Measurements from ENCODE around the gene PCBP2.

The PCBP2 gene

DNA sequence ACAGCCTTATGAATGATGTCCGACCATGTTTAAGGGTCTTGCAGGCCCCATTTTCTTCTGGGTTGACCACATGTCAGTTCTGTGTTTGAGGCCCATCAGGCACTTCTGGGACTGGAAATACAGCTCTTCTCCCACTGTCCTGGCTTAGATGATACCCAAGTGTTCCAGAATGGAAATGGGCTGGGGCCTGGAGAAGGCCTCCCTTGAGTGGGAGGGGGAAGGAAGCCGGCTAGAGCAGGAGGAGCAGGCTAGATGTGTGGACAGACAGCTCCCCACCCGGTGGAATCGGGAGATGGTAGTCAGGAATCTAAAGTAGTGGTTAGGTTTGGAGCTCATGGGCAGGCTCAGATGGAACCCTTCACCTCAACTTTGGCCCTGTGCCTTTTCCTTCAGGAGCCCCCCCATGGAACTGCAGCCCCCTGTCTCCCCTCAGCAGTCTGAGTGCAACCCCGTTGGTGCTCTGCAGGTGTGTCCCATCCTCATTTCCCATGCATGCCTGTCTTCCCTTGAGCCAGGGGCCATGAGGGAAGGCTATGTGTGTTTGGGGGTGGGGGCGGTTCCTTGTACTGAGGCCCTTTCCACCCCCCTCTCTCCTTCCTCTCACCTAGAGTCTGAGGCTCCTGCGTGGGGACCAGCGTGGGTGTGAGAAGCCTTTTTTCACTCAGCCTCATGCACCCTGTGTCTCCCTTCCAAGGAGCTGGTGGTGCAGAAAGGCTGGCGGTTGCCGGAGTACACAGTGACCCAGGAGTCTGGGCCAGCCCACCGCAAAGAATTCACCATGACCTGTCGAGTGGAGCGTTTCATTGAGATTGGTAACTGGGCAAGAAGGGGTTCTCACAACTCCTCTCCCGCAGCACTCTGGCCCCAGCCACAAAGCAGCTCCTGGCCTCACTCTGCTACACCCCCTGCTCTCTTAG, 52.4 kb downstream of the PCBP2 start:
- Histone ChIP-seq H3K79me2 (ENCODE audit: control insufficient read depth, insufficient read depth, low read length) (peaks cover 7% of the 10 kb centered on the region), H2BK120ac (ENCODE audit: low read depth, low read length) (no peak overlapping the region), H3K9ac (ENCODE audit: low read length) (no peak overlapping the region), H3K23ac (ENCODE audit: low read length) (no peak overlapping the region), H3K27me3 (ENCODE audit: insufficient read depth, low read length, poor library complexity) (no peaks in the 10 kb centered on the region), H3K4me2 (ENCODE audit: low read length) (no peak overlapping the region), H4K5ac (ENCODE audit: low read length) (no peak overlapping the region), H3K4me1 (ENCODE audit: control insufficient read depth, low read depth, low read length) (peaks cover 8% of the 10 kb centered on the region), H2BK15ac (replicated peaks; ENCODE audit: low read depth) (no peak overlapping the region), H3K36me3 (ENCODE audit: control insufficient read depth, insufficient read depth, low read length) (no peaks in the 10 kb centered on the region), H4K8ac (ENCODE audit: low read depth, low read length) (no peak overlapping the region), H3K4ac (ENCODE audit: low read depth, low read length) (no peak overlapping the region), H3K18ac (ENCODE audit: low read length) (no peak overlapping the region), H3K27ac (ENCODE audit: low read depth, low read length) (no peak overlapping the region), H2AK5ac (ENCODE audit: low read length) (no peak overlapping the region), H3K56ac (ENCODE audit: low read length) (no peak overlapping the region), H2BK5ac (ENCODE audit: low read length) (no peak overlapping the region), H3K4me3 (ENCODE audit: low read length) (no peak overlapping the region), H3K79me1 (ENCODE audit: low read length) (peaks cover 9% of the 10 kb centered on the region)
- DNase-seq = no peak
- no CpG with 5 or more reads among the region's 14 CpGs for WGBS (ENCODE audit: extremely low coverage, insufficient coverage, low lambda C conversion rate)

DNA sequence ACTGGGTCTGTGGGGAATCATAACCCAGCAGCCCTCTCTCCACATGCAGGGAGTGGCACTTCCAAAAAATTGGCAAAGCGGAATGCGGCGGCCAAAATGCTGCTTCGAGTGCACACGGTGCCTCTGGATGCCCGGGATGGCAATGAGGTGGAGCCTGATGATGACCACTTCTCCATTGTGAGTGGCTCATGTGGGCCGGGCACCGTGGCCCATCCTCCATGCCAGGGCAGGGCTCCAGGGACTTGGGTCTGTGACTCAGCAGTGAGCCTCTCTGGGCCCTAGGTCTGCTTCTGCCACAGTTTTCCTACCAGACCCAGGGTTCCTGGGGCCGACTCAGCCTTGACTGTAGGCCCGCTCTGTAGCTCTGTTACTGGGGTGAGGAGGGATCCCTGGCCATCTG, 53.2 kb downstream of the PCBP2 start:
- Histone ChIP-seq H3K27me3 (ENCODE audit: insufficient read depth, low read length, poor library complexity) (no peaks in the 10 kb centered on the region), H3K56ac (ENCODE audit: low read length) (no peak overlapping the region)

DNA sequence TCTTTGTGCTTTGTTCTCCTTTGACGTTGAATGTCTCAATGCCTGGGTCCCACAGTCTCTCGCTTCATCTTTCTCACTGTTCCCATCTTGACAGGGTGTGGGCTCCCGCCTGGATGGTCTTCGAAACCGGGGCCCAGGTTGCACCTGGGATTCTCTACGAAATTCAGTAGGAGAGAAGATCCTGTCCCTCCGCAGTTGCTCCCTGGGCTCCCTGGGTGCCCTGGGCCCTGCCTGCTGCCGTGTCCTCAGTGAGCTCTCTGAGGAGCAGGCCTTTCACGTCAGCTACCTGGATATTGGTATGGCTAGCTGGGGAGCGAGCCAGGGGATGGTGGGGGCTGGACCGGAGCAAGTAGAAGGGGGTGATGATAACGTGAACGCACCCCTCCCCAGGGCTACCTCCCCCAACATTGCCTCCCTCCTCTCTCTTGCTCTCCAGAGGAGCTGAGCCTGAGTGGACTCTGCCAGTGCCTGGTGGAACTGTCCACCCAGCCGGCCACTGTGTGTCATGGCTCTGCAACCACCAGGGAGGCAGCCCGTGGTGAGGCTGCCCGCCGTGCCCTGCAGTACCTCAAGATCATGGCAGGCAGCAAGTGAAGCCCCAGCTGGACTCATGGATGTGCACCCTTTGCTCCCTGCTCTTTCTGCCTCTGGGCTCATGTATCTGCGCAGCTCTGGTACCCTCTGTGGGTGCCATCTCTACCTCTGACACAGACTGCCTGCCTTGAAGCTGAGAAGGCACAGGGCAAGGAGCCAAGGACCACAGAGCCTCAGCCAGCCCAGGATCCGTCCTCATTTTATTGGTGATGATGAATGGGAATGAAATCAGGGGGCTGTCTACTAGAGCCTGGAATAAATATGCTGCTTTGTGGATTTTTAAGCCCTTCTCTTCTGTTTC, 53.9 kb downstream of the PCBP2 start:
- H3K27me3 ChIP-seq (ENCODE audit: insufficient read depth, low read length, poor library complexity) = no peaks in the 10 kb centered on the region
- no peak overlapping the region for H3K18ac ChIP-seq (ENCODE audit: low read length)
- no peak overlapping the region for H2BK120ac ChIP-seq (ENCODE audit: low read depth, low read length)
- peaks cover 8% of the 10 kb centered on the region for H3K4me1 ChIP-seq (ENCODE audit: control insufficient read depth, low read depth, low read length)
- no peak overlapping the region for H3K23ac ChIP-seq (ENCODE audit: low read length)
- H3K36me3 ChIP-seq (ENCODE audit: control insufficient read depth, insufficient read depth, low read length) = no peaks in the 10 kb centered on the region
- H2BK5ac ChIP-seq (ENCODE audit: low read length) = no peak overlapping the region
- H3K79me2 ChIP-seq (ENCODE audit: control insufficient read depth, insufficient read depth, low read length) = peaks cover 7% of the 10 kb centered on the region
- no peak overlapping the region for H3K9ac ChIP-seq (ENCODE audit: low read length)
- no peak overlapping the region for H3K27ac ChIP-seq (ENCODE audit: low read depth, low read length)
- no peak overlapping the region for H4K8ac ChIP-seq (ENCODE audit: low read depth, low read length)
- H3K4ac ChIP-seq (ENCODE audit: low read depth, low read length) = no peak overlapping the region
- DNase-seq = no peak
- H3K4me3 ChIP-seq (ENCODE audit: low read length) = no peak overlapping the region
- no CpG with 5 or more reads among the region's 19 CpGs for WGBS (ENCODE audit: extremely low coverage, insufficient coverage, low lambda C conversion rate)
- no peak overlapping the region for H3K4me2 ChIP-seq (ENCODE audit: low read length)
- H2BK15ac ChIP-seq (replicated peaks; ENCODE audit: low read depth) = no peak overlapping the region
- H3K79me1 ChIP-seq (ENCODE audit: low read length) = peaks cover 9% of the 10 kb centered on the region
- H4K5ac ChIP-seq (ENCODE audit: low read length) = no peak overlapping the region
- no peak overlapping the region for H3K56ac ChIP-seq (ENCODE audit: low read length)
- no peak overlapping the region for H2AK5ac ChIP-seq (ENCODE audit: low read length)

More for the DNA sequence above, 53.2 kb downstream of the PCBP2 start:
- Histone ChIP-seq H2BK5ac (ENCODE audit: low read length) (no peak overlapping the region), H2AK5ac (ENCODE audit: low read length) (no peak overlapping the region), H3K4me2 (ENCODE audit: low read length) (no peak overlapping the region), H4K5ac (ENCODE audit: low read length) (no peak overlapping the region), H4K8ac (ENCODE audit: low read depth, low read length) (no peak overlapping the region), H3K23ac (ENCODE audit: low read length) (no peak overlapping the region), H3K4ac (ENCODE audit: low read depth, low read length) (no peak overlapping the region), H2BK120ac (ENCODE audit: low read depth, low read length) (no peak overlapping the region), H3K18ac (ENCODE audit: low read length) (no peak overlapping the region), H3K36me3 (ENCODE audit: control insufficient read depth, insufficient read depth, low read length) (no peaks in the 10 kb centered on the region), H3K79me1 (ENCODE audit: low read length) (peaks cover 9% of the 10 kb centered on the region), H3K27ac (ENCODE audit: low read depth, low read length) (no peak overlapping the region), H3K4me3 (ENCODE audit: low read length) (no peak overlapping the region), H3K9ac (ENCODE audit: low read length) (no peak overlapping the region), H3K79me2 (ENCODE audit: control insufficient read depth, insufficient read depth, low read length) (peaks cover 7% of the 10 kb centered on the region), H3K4me1 (ENCODE audit: control insufficient read depth, low read depth, low read length) (peaks cover 8% of the 10 kb centered on the region), H2BK15ac (replicated peaks; ENCODE audit: low read depth) (no peak overlapping the region)
- DNase-seq = no peak
- WGBS (ENCODE audit: extremely low coverage, insufficient coverage, low lambda C conversion rate) = no CpG with 5 or more reads among the region's 10 CpGs

DNA sequence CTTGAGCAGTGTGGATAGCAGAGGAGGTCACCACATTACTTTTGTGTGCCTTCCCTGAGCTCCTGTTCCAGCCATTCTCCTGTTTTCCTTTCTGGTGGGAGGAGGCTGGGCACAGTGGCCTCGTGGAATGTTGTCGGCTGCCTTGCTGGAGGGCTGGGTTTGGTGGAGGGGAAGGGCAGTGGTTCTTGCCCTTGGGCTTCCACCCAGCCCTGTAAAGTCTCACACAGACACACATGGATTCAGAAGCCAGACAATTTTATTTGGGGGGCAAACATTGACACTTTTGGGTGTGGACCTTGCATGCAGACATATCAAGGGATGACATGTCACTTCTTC, 54.5 kb downstream of the PCBP2 start:
- WGBS (ENCODE audit: extremely low coverage, insufficient coverage, low lambda C conversion rate) = no CpG with 5 or more reads among the region's 2 CpGs
- H3K79me2 ChIP-seq (ENCODE audit: control insufficient read depth, insufficient read depth, low read length) = peaks cover 7% of the 10 kb centered on the region
- no peaks in the 10 kb centered on the region for H3K27me3 ChIP-seq (ENCODE audit: insufficient read depth, low read length, poor library complexity)
- H2BK120ac ChIP-seq (ENCODE audit: low read depth, low read length) = no peak overlapping the region
- H3K4me1 ChIP-seq (ENCODE audit: control insufficient read depth, low read depth, low read length) = peaks cover 8% of the 10 kb centered on the region
- no peaks in the 10 kb centered on the region for H3K36me3 ChIP-seq (ENCODE audit: control insufficient read depth, insufficient read depth, low read length)
- H2BK15ac ChIP-seq (replicated peaks; ENCODE audit: low read depth) = no peak overlapping the region
- no peak overlapping the region for H4K5ac ChIP-seq (ENCODE audit: low read length)
- H2BK5ac ChIP-seq (ENCODE audit: low read length) = no peak overlapping the region
- DNase-seq = no peak
- no peak overlapping the region for H3K4me3 ChIP-seq (ENCODE audit: low read length)
- no peak overlapping the region for H3K27ac ChIP-seq (ENCODE audit: low read depth, low read length)
- H3K9ac ChIP-seq (ENCODE audit: low read length) = no peak overlapping the region
- H3K23ac ChIP-seq (ENCODE audit: low read length) = no peak overlapping the region
- H3K4me2 ChIP-seq (ENCODE audit: low read length) = no peak overlapping the region
- no peak overlapping the region for H3K4ac ChIP-seq (ENCODE audit: low read depth, low read length)
- H3K79me1 ChIP-seq (ENCODE audit: low read length) = peaks cover 9% of the 10 kb centered on the region
- H3K56ac ChIP-seq (ENCODE audit: low read length) = no peak overlapping the region
- H2AK5ac ChIP-seq (ENCODE audit: low read length) = no peak overlapping the region
- H4K8ac ChIP-seq (ENCODE audit: low read depth, low read length) = no peak overlapping the region
- H3K18ac ChIP-seq (ENCODE audit: low read length) = no peak overlapping the region

DNA sequence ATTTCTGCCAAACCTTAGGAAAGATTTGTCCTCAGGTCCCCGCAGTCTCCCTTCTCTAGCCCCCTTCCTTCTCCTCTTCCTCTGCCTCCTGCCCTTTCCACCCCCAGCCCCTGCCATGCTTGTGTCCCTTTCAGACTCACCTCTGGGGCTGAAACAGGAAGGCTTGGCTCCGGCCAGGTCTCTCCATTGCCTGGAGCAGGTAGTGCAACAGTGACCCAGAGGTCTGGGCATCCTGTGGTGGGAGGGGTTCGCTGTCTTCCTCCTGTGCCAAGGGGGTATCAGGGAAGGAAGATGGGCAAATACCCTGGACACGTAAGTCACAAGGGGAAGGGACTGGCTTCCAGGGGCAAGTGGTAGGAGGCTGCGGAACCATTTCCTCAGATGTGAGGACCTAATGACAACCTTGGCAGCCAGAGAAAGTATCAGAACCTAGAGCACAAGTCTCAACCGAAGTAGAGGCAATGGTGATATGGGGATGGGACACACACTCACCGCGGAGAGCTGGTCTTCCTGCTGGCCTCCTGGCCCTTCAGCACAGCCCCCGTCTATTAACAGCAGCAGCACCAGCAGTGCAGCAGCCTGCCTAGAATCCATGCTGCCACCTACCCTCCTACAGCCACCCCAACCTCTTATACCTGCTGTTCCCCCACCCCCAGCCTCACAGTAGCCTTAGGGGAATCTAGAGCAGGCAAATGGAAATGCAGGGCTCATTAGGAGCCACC, 55.1 kb downstream of the PCBP2 start, which contains the start of gene NPFF:
Gene NPFF (minus strand): TSS at position 604 of the 722 bp plus-strand sequence. CDS start 10 bp downstream, at position 594.
- DNase-seq = no peak
- Histone ChIP-seq H3K4me1 (ENCODE audit: control insufficient read depth, low read depth, low read length) (peaks cover 2% of the 10 kb centered on the region), H2BK120ac (ENCODE audit: low read depth, low read length) (no peak within 1 kb of the TSS), H2AK5ac (ENCODE audit: low read length) (no peak within 1 kb of the TSS), H2BK15ac (replicated peaks; ENCODE audit: low read depth) (no peak within 1 kb of the TSS), H3K4me3 (ENCODE audit: low read length) (no peak within 1 kb of the TSS), H3K27ac (ENCODE audit: low read depth, low read length) (no peak within 1 kb of the TSS), H3K79me1 (ENCODE audit: low read length) (peaks cover 4% of the 10 kb centered on the region), H3K4me2 (ENCODE audit: low read length) (no peak within 1 kb of the TSS), H4K5ac (ENCODE audit: low read length) (no peak within 1 kb of the TSS), H3K18ac (ENCODE audit: low read length) (no peak within 1 kb of the TSS), H4K8ac (ENCODE audit: low read depth, low read length) (no peak within 1 kb of the TSS), H3K9ac (ENCODE audit: low read length) (no peak within 1 kb of the TSS), H3K79me2 (ENCODE audit: control insufficient read depth, insufficient read depth, low read length) (peaks cover 2% of the 10 kb centered on the region), H3K56ac (ENCODE audit: low read length) (no peak within 1 kb of the TSS), H3K23ac (ENCODE audit: low read length) (no peak within 1 kb of the TSS), H3K36me3 (ENCODE audit: control insufficient read depth, insufficient read depth, low read length) (no peaks in the 10 kb centered on the region), H3K4ac (ENCODE audit: low read depth, low read length) (no peak within 1 kb of the TSS), H3K27me3 (ENCODE audit: insufficient read depth, low read length, poor library complexity) (no peaks in the 10 kb centered on the region), H2BK5ac (ENCODE audit: low read length) (no peak within 1 kb of the TSS)
- WGBS (ENCODE audit: extremely low coverage, insufficient coverage, low lambda C conversion rate) = no CpG with 5 or more reads among the region's 9 CpGs

Measured in mesendoderm (in vitro differentiated cells).